GM19099 (cell line): Measurements from ENCODE around the gene ITGB1BP1.

ENCODE experiments used
- POLR2A ChIP-seq: IDR thresholded peaks from 3 replicates; pipeline ENCODE4 v1.6.1; 2011; ENCODE audit warnings: low read depth; ENCODE audit not compliant: insufficient read length; ENCODE audit errors: extremely low read depth

ITGB1BP1 gene

GRCh38 chr2:9440058-9440727, 16.9 kb upstream of the ITGB1BP1 start:
- TF ChIP-seq POLR2A = no peak

DNA sequence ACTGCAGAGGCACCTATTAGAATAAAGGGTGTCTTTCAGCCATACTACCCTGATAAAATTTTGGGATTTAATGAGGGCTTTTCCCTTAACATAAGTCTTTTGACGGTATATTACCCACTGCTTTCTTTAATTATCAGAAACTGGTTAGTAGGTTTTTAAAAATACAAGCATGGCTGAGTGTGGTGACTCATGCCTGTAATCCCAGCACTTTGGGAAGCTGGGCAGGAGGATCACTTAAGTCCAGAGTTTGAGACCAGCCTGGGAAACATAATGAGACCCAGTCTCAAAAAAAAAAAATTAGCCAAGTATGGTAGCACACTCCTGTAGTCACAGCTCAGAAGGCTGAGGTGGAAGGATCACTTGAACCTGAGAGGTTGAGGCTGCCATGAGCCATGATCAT, 16.2 kb upstream of the ITGB1BP1 start:
- no peak for TF ChIP-seq POLR2A

GRCh38 chr2:9434489-9434888, 11.2 kb upstream of the ITGB1BP1 start:
- no peak for TF ChIP-seq POLR2A

GRCh38 chr2:9430316-9431293, 7.3 kb upstream of the ITGB1BP1 start:
- TF ChIP-seq POLR2A = no peak

DNA sequence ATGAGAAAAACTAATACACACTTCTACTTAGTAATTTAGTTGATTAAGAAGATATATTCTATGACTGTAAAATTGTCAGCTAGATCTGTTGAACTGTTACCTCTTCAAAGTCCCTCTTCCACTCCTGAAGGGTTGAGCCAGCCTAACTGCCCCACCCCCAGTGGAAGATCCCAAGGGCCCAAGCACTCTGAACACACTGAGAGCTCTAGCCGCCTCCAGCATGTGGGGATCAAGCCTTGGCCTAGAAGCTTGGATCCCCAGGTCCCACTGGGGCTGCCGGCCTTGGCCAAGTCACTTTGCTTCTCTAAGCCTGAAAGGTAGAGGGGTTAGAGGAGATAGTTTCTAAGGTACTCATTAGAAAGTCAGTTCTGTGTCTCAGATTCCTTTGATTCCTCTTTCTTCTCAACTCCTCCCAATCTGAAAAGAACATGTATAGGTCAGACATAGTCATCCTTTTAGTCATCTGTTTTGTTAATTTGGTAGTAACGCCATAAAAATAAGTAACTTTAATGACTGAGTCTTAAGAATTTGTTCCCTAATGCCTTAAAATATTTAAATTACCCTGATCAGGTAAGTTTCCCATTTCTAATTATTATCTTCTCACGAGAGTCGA, 5.7 kb upstream of the ITGB1BP1 start:
- no peak for TF ChIP-seq POLR2A

- TF ChIP-seq POLR2A = no peak
Measured at GRCh38 chr2:9424447-9425164, 1.3 kb upstream of the ITGB1BP1 start.

DNA sequence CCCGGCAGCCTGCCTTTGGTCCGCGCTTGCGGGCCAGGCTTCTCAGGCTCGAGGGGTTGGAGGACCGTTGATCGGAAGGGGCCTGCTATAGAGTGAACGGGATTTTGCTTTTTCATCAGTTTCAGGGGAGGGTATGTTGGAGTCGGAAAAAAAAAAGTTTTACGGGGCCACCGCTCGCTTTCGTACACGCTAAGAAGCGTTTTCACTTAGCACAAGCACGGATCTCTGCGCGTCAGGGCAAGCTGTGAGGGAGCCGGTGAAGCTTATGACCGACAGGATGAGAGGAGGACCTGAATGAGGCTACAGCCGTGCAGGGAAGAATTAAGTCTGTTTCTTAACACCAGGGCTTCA, 569 bp upstream of the ITGB1BP1 start:
- TF ChIP-seq POLR2A = no peak

DNA sequence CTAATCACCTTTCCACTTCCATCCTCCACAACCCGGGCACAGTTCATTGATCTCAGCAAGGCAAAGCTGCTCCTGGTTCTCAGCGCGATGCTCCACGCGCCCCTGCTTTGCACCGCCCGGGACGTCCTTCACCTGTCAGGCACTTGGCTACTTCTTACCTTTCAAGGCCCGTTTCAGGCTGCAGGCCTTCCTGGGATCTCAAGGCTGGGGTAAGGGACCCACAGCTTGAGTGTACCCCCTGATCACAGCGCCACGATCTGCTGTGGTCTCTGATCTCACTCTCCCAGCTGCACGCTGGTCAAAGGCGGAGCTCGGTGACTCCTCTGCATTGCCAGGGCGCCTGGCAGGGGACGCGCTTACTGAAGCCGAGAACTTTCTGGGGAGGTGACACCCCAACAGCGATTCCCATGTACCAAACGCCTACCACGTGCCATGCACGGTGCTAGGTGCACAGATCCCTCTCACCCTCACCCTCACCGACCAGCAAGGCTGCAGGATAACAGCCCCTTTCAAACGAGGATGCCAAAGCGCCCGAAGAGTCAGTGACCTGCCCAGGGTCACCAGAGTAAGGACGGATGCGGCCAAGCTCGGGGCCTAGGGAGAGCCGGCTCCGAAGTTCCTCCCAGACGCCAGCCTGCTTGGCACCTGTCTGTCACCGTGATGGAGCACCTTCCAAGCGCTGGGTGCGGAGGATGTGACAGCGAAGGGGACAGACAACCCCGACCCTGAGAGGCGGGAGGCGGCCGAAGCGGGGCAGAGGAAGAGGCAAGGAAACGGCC, 818 bp downstream of the ITGB1BP1 start:
- no peak for TF ChIP-seq POLR2A

GRCh38 chr2:9420495-9420894, 2.8 kb downstream of the ITGB1BP1 start:
- no peak for TF ChIP-seq POLR2A

DNA sequence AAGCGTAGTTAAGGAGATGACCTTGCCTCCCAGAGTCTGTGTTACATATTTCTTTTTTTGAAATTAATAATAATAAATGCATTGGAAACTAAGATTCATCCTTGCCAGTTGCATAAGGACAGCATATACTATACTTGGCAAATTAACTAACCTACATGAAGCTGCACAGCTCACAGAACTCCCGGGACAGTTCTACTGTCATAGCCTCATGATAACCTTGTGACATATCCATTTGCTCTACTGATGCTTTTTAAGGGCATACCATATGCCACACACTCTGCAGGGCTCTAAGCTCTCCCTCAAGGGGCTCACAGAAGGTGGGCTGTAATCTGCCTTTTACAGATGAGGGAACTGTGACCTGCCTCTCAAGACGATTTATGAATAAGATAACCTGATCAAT, 3.8 kb downstream of the ITGB1BP1 start:
- TF ChIP-seq POLR2A = no peak

- TF ChIP-seq POLR2A = no peak
Measured at GRCh38 chr2:9418746-9419145, 4.6 kb downstream of the ITGB1BP1 start.

DNA sequence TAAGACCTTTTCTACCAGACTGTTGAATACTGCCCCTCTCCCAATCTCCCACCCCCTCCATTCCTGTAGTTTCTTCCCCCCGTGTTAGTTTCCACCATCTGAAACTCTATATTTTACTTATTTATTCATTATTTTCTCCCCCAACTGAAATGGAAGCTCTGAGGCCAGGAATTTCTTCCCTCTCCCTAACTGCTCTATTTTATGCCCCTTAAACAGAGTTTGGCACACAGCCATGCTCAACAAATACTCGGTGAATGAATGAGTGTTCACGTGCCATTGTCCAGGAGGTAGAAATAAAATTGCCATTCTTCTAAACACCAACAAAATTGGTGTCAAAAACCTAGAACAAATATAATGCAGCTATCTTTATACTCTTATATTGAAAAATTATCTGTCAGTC, 5.6 kb downstream of the ITGB1BP1 start:
- TF ChIP-seq POLR2A = no peak

- TF ChIP-seq POLR2A = no peak
Measured at GRCh38 chr2:9416962-9417316, 6.4 kb downstream of the ITGB1BP1 start.

GRCh38 chr2:9416267-9416961, 6.9 kb downstream of the ITGB1BP1 start:
- no peak for TF ChIP-seq POLR2A
